ENCODE measurements around the gene PSENEN. TPM values are rescaled to one million over a fixed set of nuclear protein-coding genes. Genes with fewer than 3 reads are reported as not detected.

The PSENEN gene
- total RNA-seq, 1 experiment from 2014 or later, result 106 TPM

GRCh38 chr19:35743640-35744429 is 1.6 kb upstream of the PSENEN start:
- Histone ChIP-seq H3K36me3 (ENCODE audit: low read depth) (no peaks in the 10 kb centered on the region), H3K9me3 (ENCODE audit: insufficient read depth, low read depth) (no peaks in the 10 kb centered on the region), H3K9me2 (ENCODE audit: insufficient read depth) (no peaks in the 10 kb centered on the region), H4K20me1 (ENCODE audit: insufficient read depth) (no peaks in the 10 kb centered on the region), H3F3A (ENCODE audit: insufficient read depth, low read depth) (peaks cover 24% of the 10 kb centered on the region), H2AFZ (no peak overlapping the region), H3K27me3 (ENCODE audit: insufficient read depth, low read depth) (no peaks in the 10 kb centered on the region), H3K79me2 (ENCODE audit: low read depth) (peaks cover 19% of the 10 kb centered on the region), H3K4me3 (peak overlapping the region; percentile 97; the same call in 1 of the 2 replicates), H3K27ac (no peak overlapping the region), H3K4me2 (peak overlapping the region; percentile 94), H3K4me1 (replicated peaks; ENCODE audit: insufficient read depth) (peaks cover 24% of the 10 kb centered on the region; the same call in 1 of the 2 replicates)
- intact Hi-C loops (cut with micrococcal nuclease; ENCODE audit: unreplicated experiment), result loop anchor here (2.0 to 10.0 kb wide), 3 partner anchors 27 to 251 kb away; partner anchors contain the start of genes HCST, NFKBID, SDHAF1 and TYROBP
- TF ChIP-seq CTCF (conservative IDR thresholded peaks at IDR 0.05) (no peak), EZH2 (IDR thresholded peaks at IDR 0.05; ENCODE audit: low read depth) (no peak)
- ChIA-PET CTCF (interaction anchor here (0.7 kb wide), 1 partner anchor 69 kb away, joined by 5 read pairs; no protein-coding TSS in a partner anchor), POLR2A (ENCODE audit: unreplicated experiment) (no interaction called here)
- DNase-seq, result no peak
- BruUV-seq (replicated peaks), result no TSS peak

GRCh38 chr19:35744430-35745327 is 772 bp upstream of the PSENEN start:
- Histone ChIP-seq H3K9me3 (ENCODE audit: insufficient read depth, low read depth) (no peaks in the 10 kb centered on the region), H3K4me1 (replicated peaks; ENCODE audit: insufficient read depth) (peaks cover 30% of the 10 kb centered on the region), H3K9me2 (ENCODE audit: insufficient read depth) (no peaks in the 10 kb centered on the region), H3F3A (ENCODE audit: insufficient read depth, low read depth) (peaks cover 18% of the 10 kb centered on the region), H3K4me2 (peak overlapping the region; percentile 94), H3K79me2 (ENCODE audit: low read depth) (peaks cover 26% of the 10 kb centered on the region), H3K36me3 (ENCODE audit: low read depth) (no peaks in the 10 kb centered on the region), H4K20me1 (ENCODE audit: insufficient read depth) (no peaks in the 10 kb centered on the region), H3K27me3 (ENCODE audit: insufficient read depth, low read depth) (no peaks in the 10 kb centered on the region), H3K27ac (peak overlapping the region; percentile 95), H3K4me3 (peak overlapping the region; percentile 97), H2AFZ (peak overlapping the region; percentile 95)
- POLR2A ChIA-PET (ENCODE audit: unreplicated experiment), result interaction anchor here (0.5 to 0.7 kb wide), 4 partner anchors 156 to 425 kb away, joined by 3 to 27 read pairs (median 4); partner anchors contain the start of gene NFKBID
- TSS peak; percentile 71 for BruUV-seq (replicated peaks)
- CTCF ChIA-PET, result interaction anchor here (0.7 kb wide), 1 partner anchor 70 kb away, joined by 5 read pairs; no protein-coding TSS in a partner anchor
- TF ChIP-seq CTCF (conservative IDR thresholded peaks at IDR 0.05) (peak; percentile 42; the same call in 1 of the 2 replicates), EZH2 (IDR thresholded peaks at IDR 0.05; ENCODE audit: low read depth) (no peak)
- DNase-seq, result peak; percentile 88 to 93
- intact Hi-C loops (cut with micrococcal nuclease; ENCODE audit: unreplicated experiment), result loop anchor here (2.0 to 10.0 kb wide), 3 partner anchors 28 to 250 kb away; partner anchors contain the start of genes HCST, NFKBID, SDHAF1 and TYROBP

GRCh38 chr19:35746087-35746462 is 624 bp downstream of the PSENEN start:
- Histone ChIP-seq H3K4me3 (peak overlapping the region; percentile 97), H3K4me2 (peak overlapping the region; percentile 94), H4K20me1 (ENCODE audit: insufficient read depth) (no peaks in the 10 kb centered on the region), H3K4me1 (replicated peaks; ENCODE audit: insufficient read depth) (peaks cover 36% of the 10 kb centered on the region), H3K9me2 (ENCODE audit: insufficient read depth) (no peaks in the 10 kb centered on the region), H3K36me3 (ENCODE audit: low read depth) (no peaks in the 10 kb centered on the region), H3K79me2 (ENCODE audit: low read depth) (peaks cover 29% of the 10 kb centered on the region), H3K27me3 (ENCODE audit: insufficient read depth, low read depth) (no peaks in the 10 kb centered on the region), H3K27ac (peak overlapping the region; percentile 35; the same call in 1 of the 2 replicates), H2AFZ (peak overlapping the region; percentile 89), H3K9me3 (ENCODE audit: insufficient read depth, low read depth) (no peaks in the 10 kb centered on the region), H3F3A (ENCODE audit: insufficient read depth, low read depth) (peaks cover 19% of the 10 kb centered on the region)
- ChIA-PET POLR2A (ENCODE audit: unreplicated experiment) (interaction anchor here (0.6 kb wide), 2 partner anchors 433 to 969 kb away, joined by 3 to 4 read pairs; no protein-coding TSS in a partner anchor), CTCF (interaction anchor here (0.6 kb wide), 1 partner anchor 233 kb away, joined by 9 read pairs; the partner anchor contains the start of gene DMKN)
- intact Hi-C loops (cut with micrococcal nuclease; ENCODE audit: unreplicated experiment), result loop anchor here (10.0 kb wide), 2 partner anchors 159 to 249 kb away; partner anchors contain the start of genes HCST, NFKBID, SDHAF1 and TYROBP
- no TSS peak for BruUV-seq (replicated peaks)
- no peak for DNase-seq
- TF ChIP-seq EZH2 (IDR thresholded peaks at IDR 0.05; ENCODE audit: low read depth), result no peak
- TF ChIP-seq CTCF (conservative IDR thresholded peaks at IDR 0.05), result no peak

Data from PC-9 (cell line).